ENCODE data around the gene RIMBP2.
A peak's percentile ranks its signal among the peaks of the same experiment; 100 is the strongest.

Gene RIMBP2

GRCh38 chr12:130683811-130684210 lies 32.3 kb downstream of the RIMBP2 start:
- no peak for DNase-seq (ENCODE audit: low spot score)

GRCh38 chr12:130683080-130683479 lies 33.0 kb downstream of the RIMBP2 start:
- no peak for DNase-seq (ENCODE audit: low spot score)

DNA sequence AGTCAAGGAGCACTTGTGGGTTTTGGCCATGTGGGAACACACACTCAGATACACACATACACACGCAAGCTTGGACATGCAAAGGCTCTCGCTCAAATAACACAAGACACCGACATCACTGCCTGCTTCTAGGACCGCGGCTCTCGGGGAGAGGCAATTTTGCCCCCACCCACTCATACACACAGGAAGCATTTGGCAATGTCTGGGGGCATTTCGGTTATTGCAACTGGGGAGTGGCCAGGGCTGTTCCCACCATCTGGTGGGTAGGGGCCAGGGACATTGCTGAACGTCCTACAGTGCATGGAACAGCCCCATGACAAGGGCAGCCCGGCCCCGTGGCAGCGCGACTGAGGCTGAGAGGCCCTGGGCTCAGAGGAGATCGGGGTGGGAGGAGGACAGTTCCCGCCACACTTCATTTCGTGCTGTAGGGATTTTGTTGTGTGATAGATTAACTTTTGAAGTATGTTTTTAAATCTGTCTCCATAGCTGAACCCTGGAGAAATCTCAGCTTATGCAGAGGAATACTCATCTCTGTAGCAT lies 35.6 kb downstream of the RIMBP2 start:
- no peak for DNase-seq (ENCODE audit: low spot score)

DNA sequence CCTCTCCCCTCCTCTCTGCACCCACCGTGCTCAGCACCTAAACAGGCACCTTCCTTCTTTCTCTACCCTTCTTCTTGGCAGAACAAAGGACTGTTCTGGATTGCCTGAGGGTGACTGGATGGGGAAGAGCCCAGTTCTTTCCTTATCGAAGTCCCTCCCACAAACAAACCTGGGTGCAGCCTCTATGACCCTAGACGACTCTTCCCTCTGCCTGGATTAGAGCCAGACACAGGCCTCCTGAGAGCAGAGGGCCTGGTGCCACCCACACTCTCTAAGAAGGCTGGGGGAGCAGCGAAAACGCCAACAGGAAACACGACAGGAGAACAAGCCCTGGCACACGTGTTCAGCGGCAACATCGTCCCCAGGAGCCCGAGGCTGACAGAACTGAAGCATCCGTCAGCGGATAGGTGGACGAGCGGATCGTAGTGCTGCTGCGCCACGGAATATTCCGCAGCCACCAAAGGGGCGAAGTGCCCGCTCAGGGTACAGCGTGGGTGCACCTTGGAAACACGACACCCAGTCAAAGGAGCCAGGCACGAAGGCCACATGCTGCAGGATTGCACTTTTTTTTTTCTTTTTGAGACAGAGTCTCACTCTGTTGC lies 38.0 kb downstream of the RIMBP2 start:
- DNase-seq (ENCODE audit: low spot score) = no peak

DNA sequence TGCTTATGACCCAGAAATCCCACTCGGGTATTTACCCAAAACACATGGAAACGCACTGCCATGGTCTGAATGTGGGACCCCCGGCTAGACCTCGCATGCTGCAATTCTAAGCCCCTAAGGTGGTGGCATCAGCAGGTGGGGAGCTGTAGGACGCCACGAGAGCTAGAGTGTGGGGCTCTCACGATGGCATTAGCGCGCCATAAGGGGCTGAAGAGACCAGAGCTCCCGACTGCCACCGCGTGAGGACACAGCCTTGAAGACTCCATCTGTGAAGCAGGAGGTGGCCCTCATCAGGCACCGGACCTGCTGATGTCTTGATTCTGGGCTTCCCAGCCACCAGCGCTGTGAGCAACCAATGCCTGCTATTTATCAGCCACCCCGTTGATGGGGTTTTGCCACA lies 40.3 kb downstream of the RIMBP2 start:
- DNase-seq (ENCODE audit: low spot score) = no peak

DNA sequence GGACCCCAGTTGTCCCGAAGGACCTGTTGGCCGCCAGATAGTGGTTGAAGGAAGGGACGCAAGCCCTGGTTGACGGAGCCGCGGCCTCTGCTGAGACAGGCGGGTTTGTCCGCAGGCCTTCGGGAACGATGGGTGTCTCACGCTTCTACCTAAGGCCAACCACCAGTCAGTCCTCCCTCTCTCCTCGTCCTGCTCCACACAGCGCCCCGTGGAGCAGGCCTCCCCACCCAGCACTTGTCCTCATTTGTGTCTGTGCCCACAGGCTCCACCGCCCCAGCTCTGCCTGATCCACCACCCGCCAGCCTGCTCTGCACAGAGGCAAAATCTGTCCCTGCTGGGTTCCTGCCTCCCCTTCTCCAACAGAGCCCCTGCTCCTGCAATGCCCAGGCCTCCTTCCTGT lies 41.0 kb downstream of the RIMBP2 start:
- no peak for DNase-seq (ENCODE audit: low spot score)

DNA sequence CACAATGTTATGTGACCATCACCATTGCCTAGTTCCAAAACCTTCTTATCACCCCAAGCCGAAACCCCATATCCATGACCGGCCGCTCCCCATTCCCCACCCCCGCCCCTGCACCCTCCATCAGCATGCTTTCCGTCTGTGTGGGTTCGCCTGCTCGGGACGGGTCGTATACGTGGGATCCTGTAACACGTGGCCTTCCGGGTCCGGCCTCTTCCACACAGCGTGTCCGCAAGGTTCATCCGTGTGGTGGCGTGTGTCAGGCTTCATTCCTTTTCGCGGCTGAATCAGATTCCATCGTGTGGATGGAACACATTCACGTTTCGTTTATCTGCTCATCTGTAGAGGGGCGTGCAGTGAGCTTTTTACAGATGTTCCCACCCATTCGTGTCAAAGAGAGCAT lies 41.4 kb downstream of the RIMBP2 start:
- DNase-seq (ENCODE audit: low spot score) = no peak

DNA sequence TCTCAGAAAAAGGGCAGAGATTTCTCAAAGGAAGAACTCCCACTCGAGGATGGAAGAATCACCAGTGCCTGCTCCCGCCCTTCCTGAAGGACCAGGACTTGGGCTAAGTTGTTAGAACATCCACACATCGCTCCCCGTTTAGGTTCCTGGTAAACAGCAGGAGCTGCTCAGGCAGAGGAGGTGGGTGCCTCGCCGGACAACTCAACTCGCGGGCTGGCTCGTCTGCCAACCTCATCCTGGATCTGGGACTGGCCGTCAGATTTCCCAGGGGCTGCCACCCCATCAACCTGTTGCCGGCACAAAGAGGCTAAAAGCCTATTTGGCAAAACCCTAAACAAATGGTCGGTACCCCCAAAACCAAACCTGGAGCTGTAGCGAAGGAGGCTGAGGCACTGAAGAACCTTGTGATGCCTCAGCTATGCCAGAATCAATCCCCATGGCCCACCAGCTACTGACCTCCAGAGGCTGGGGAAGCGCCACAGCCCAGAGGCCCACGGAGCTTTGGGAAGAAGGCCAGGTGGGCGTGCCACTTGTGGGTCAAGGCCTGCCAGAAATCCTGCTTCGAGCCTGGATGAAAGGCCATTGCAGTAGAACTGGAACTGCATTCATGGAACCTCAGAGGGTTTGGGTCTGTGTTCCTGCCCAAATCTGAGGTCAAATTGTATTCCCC lies 42.9 kb downstream of the RIMBP2 start:
- no peak for DNase-seq (ENCODE audit: low spot score)

DNA sequence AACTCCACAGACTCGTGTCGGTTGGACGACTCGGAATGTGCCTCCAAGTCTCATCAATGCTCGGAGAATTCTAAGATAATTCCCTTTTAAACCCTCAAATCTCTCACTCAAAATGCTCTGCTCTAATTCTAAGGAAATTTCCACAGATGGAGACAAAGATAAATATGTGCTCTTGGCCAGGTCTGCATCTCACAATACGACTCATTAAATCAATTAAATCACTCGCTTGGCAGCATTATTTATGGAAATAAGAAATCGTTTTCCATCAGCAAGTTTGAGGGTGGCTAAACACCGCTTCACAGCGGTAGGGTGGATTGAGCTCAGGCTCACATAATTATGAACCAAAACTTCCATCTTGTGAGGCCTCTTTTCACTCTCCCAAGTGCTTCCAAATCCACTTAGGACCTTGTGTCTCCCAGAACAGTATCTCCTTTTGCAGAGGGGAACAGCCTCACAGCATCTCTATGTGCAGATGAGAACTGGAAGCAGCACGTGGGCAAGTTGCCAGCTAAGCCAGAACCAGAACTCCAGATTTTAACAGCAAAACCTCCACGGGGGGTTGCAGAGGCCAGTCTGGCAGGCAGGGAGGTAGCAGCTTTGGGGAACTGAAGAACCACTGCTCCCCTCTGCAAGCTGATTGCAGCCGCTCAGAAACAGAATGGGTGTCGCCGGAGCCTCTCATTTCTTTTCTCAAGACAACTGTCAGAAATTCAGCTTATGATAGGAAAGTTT lies 43.8 kb downstream of the RIMBP2 start:
- no peak for DNase-seq (ENCODE audit: low spot score)

GRCh38 chr12:130671556-130671955 lies 44.5 kb downstream of the RIMBP2 start:
- DNase-seq (ENCODE audit: low spot score) = no peak

DNA sequence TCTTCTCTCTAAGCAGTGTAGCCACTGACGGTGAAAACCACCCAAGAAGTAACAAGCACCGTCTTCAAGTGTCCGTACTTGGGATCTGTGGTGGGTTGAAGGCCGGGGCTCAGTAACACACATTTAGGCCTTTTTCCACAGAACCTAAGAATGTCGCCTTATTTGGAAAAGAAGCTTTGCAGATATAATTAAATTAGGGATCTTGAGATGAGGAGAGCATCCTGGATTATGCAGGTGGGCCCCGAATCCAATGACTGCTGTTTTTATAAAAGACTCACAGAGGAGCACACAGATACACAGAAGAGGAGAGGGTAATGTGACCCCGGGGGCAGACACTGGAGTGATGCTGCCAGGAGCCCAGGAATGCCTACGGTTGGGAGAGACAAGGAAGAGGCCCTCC lies 46.3 kb downstream of the RIMBP2 start:
- no peak for DNase-seq (ENCODE audit: low spot score)

GRCh38 chr12:130669205-130669557 lies 46.9 kb downstream of the RIMBP2 start:
- peak; percentile 19 for DNase-seq (ENCODE audit: low spot score)

DNA sequence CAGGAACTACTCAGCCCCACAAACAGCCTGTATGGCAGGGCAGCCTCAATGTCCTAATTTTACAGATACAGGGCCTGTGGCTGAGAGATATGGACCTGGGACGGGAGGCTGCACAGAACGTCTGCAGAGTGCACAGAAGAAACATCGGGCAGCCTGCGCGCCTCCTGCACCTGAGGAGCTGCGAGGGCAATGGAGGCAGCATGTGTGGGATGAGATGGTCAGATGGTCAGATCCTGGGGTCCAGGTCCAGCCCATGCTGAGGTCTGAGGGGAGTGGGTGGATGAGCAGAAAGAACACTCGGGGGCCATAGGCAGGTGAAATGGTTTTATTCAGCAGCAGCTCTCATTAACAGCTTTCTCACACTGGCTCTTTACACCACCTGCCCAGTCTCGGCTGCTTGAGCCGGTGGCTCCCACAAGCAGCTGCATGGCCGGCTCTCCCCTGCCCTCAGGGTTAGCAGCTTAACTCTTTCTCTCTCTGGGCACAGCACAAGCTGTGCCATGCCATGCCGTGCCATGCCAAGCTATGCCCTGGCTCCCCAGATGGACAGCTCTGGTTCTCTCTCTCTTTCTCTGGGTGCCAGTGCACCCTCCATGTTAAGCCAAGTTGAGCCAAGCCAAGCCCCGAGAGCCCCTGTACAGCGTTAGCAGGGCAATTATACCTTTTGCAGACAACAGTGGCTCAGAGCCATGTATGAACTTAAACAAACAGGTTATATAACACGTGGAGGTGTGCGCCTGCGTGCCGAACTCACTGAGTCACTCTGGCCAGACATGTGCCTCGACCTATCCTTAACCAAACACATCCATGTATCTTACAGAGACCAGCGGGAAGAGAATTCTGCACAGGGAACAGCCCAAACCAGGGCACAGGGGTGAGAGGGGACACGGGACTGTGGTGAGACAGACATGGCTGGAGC lies 47.6 kb downstream of the RIMBP2 start:
- DNase-seq (ENCODE audit: low spot score) = no peak

DNA sequence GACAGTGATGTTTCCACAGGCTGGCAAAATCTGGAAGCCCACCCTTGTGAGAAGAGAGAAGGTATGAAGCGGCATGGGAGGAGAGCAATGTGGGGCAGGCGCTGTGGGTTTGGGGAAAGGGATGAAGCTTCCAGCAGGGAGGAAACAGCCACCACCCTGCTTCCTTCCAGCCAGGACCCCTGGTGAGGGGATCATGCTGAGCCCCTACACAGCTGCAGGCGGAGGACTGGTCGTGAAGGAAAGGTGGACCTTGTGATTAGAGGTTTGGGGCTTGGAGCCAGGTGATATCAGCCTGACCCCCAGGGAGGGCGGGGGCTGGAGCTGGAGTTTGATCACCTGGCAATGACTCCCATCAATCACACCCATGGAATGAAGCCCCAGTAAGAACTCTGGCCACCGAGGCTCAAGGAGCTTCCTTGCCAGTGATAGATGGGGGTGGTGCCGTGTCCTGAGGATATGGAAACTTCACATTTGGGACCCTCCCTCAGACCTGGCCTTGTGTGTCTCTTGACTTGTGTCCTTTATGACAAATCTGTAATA lies 48.6 kb downstream of the RIMBP2 start:
- no peak for DNase-seq (ENCODE audit: low spot score)

DNA sequence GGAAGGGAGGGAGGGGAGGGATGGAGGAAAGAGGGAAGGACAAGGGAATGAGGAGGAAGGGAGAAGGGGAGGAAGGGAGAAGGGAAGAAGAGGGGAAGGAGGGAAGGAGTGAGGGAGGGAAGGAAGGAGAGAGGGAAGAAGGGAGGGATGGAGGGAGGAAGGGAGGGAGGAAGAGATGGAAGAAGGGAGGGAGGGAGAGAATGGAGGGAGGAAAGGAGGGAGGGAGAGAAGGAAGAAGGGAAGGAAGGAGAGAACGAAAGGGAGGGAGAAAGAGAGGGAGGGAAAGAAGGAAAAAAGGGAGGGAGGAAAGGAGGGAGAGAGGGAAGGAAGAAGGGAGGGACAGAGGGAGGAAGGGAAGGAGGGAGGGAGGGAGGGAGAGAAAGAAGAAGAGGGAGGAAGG lies 49.5 kb downstream of the RIMBP2 start:
- no peak for DNase-seq (ENCODE audit: low spot score)

DNA sequence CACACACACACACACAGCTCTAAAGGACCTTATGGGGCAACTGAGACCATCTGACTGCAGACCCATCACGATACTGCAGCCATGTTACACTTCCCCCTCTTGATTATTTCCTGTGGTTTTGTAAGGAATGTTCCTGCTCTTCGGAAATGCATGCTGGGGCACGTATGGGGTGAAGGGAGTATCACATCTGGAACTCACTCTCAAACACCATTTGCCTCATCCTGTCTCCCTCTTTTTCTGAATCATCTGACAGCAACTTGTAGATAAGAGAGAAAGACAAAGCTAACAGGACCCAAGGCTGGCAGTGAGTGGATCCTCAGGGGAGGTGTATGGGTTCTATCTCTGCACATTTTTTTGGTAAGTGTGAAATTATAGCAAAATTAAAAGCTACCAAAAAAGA lies 50.3 kb downstream of the RIMBP2 start:
- no peak for DNase-seq (ENCODE audit: low spot score)

DNA sequence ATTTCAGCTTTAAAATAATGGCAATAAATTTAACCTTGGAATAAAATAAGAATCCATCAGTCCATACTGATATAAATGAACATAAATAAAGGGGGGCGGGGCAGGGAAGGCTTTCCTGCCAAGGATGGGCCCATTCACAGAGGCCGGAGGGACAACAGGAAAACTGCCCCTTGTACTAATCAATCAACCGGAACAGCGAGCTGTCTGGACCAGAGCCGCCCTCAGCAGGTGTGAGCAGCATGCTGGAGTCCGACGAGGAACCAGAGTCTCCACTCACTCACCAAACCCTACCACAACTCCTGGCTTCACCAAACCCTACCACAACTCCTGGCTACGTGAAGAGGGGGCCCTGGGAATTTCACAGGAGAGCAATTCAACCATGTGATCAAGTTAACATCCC lies 51.3 kb downstream of the RIMBP2 start:
- DNase-seq (ENCODE audit: low spot score) = no peak

GRCh38 chr12:130664252-130664651 lies 51.8 kb downstream of the RIMBP2 start:
- DNase-seq (ENCODE audit: low spot score) = no peak

DNA sequence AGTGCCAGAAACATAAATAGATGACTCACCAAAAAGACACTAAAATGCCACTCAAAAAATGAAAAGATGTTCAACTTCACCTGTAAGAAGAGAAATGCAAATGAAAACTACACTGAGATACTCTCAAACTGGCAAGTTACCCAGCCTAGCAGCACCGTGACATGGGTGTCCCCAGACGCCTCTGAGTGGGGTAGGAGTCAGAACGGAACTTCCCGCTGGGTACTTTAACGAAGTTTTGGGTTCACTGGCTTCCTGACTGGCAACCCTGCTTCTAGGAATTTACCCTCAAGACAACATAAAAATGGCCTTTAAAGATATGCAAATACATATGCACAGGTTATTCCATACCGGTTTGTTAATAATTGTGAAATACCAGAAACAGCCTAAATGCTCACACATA lies 52.6 kb downstream of the RIMBP2 start:
- DNase-seq (ENCODE audit: low spot score) = no peak

DNA sequence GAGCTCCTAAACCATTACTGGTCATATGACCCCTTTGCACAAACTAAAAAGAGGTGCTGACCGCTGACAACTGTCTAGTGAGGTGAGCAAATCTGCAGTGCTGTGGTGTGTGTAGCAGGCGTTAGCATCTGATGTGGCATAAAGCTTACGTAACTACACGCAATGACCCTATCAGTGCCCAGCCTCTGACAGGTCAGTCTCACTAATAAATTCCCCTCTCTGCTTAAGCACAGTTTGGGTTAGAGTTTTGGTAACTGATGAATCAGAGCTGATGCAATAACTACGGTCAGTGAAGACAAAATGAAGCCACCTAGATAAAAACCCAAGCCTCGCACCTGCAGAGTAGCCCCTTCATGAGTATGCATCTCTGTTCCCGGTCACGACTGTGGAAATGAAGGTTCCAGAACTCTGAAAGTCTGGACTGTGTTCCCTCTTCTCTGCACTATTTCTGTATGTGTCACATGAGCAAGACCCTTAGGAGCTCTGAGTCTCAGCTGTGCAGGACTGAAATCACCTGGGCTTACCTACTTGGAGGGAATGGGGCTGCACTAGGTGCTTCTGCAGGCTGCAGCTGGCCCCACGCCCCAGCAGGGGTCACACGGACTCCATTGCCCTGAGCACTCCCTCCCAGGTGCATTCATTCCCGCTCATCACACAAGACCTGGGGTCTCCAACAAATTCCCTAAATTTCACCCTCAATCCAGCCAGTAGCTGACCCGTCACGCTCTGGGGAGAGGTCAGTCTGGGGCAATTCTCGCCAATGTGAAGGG lies 54.4 kb downstream of the RIMBP2 start:
- no peak for DNase-seq (ENCODE audit: low spot score)

GRCh38 chr12:130661059-130661458 lies 55.0 kb downstream of the RIMBP2 start:
- no peak for DNase-seq (ENCODE audit: low spot score)

Data from NAMALWA (cell line).